OCI-LY1 (cell line): ENCODE data around the gene WNT2B.
"Not testable (repeated sequence)": the region's sequence is repeated elsewhere in the genome, so short reads cannot be mapped to it uniquely, and the experiment has no call there.

ENCODE experiments used
- H2AFZ ChIP-seq: fragments of 200-600 bp; sonication (generic), shearing (Covaris generic); 2 replicates; pipeline ENCODE4 v1.6.0; 2014; ENCODE audit warnings: antibody characterized with exemption, mild to moderate bottlenecking, low read length
- H3F3A ChIP-seq: fragments of 200-600 bp; sonication (generic), shearing (Covaris generic); 2 replicates; pipeline ENCODE4 v1.6.0; 2014; ENCODE audit warnings: mild to moderate bottlenecking, antibody characterized with exemption, low read length, moderate library complexity; ENCODE audit not compliant: insufficient read depth
- H3K27ac ChIP-seq: fragments of 200-600 bp; sonication (generic); 2 replicates; pipeline ENCODE4 v1.5.1; 2014; ENCODE audit warnings: low read length, mixed run types, mild to moderate bottlenecking, low read depth; ENCODE audit not compliant: poor library complexity, severe bottlenecking
- H3K27me3 ChIP-seq: fragments of 200-600 bp; sonication (generic); 2 replicates; pipeline ENCODE4 v1.6.0; 2014; ENCODE audit warnings: antibody characterized with exemption, mild to moderate bottlenecking, low read length, moderate library complexity; ENCODE audit not compliant: insufficient read depth
- H3K36me3 ChIP-seq: fragments of 200-600 bp; sonication (generic); 2 replicates; pipeline ENCODE4 v1.6.1; 2014; ENCODE audit warnings: mild to moderate bottlenecking, antibody characterized with exemption, low read length, moderate library complexity, mixed read lengths; ENCODE audit not compliant: insufficient read depth
- H3K4me1 ChIP-seq: fragments of 200-600 bp; sonication (generic); 2 replicates; pipeline ENCODE4 v1.5.1; 2014; ENCODE audit warnings: mild to moderate bottlenecking, low read length, moderate library complexity; ENCODE audit not compliant: insufficient read depth, severe bottlenecking
- H3K4me2 ChIP-seq: fragments of 200-600 bp; sonication (generic), shearing (Covaris generic); 2 replicates; pipeline ENCODE4 v1.6.1; 2014; ENCODE audit warnings: low read length
- H3K4me3 ChIP-seq: fragments of 200-600 bp; sonication (generic); 2 replicates; pipeline ENCODE4 v1.5.1; 2014; ENCODE audit warnings: low read length, low read depth, mild to moderate bottlenecking, mixed read lengths; ENCODE audit not compliant: poor library complexity, severe bottlenecking
- H3K79me2 ChIP-seq: fragments of 200-600 bp; shearing (Covaris generic); 2 replicates; pipeline ENCODE4 v1.6.1; 2016; ENCODE audit warnings: mixed run types, low read length, mixed read lengths; ENCODE audit not compliant: insufficient read depth
- H3K9ac ChIP-seq: fragments of 200-600 bp; sonication (generic), shearing (Covaris generic); 2 replicates; pipeline ENCODE4 v1.6.1; 2014; ENCODE audit warnings: mild to moderate bottlenecking, low read length, mixed read lengths
- H3K9me2 ChIP-seq: fragments of 200-600 bp; sonication (generic), shearing (Covaris generic); 2 replicates; pipeline ENCODE4 v1.6.1; 2014; ENCODE audit warnings: low read depth, mild to moderate bottlenecking, low read length, mixed read lengths
- H3K9me3 ChIP-seq: fragments of 200-600 bp; shearing (Covaris generic); 2 replicates; pipeline ENCODE4 v1.6.1; 2014; ENCODE audit warnings: low read length, mixed read lengths
- H4K20me1 ChIP-seq: fragments of 200-600 bp; sonication (generic), shearing (Covaris generic); 2 replicates; pipeline ENCODE4 v1.6.0; 2016; ENCODE audit warnings: mild to moderate bottlenecking, low read length; ENCODE audit not compliant: insufficient read depth
- CTCF ChIP-seq: fragments of 200-600 bp; sonication (generic), shearing (Covaris generic); IDR thresholded peaks from 2 replicates; pipeline ENCODE4 v1.5.1; 2017; ENCODE audit warnings: mild to moderate bottlenecking, antibody characterized with exemption, low read length, moderate library complexity, mixed read lengths
- EZH2 ChIP-seq: fragments of 200-600 bp; sonication (generic), shearing (Covaris generic); IDR thresholded peaks from 2 replicates; pipeline ENCODE4 v1.8.0; 2017; ENCODE audit warnings: borderline replicate concordance, mixed run types, mild to moderate bottlenecking, antibody characterized with exemption, low read length, moderate library complexity, mixed read lengths

WNT2B gene

GRCh38 chr1:112477550-112477949 lies 31.2 kb upstream of the WNT2B start:
- H3F3A ChIP-seq, result no peaks in the 10 kb centered on the region
- H3K4me3 ChIP-seq, result no peak overlapping the region
- no peaks in the 10 kb centered on the region for H3K4me1 ChIP-seq
- no peak overlapping the region for H3K27ac ChIP-seq
- no peak for TF ChIP-seq EZH2
- TF ChIP-seq CTCF, result no peak
- no peaks in the 10 kb centered on the region for H3K79me2 ChIP-seq
- no peaks in the 10 kb centered on the region for H3K9me3 ChIP-seq
- H3K9me2 ChIP-seq, result no peaks in the 10 kb centered on the region
- no peak overlapping the region for H3K4me2 ChIP-seq
- H3K27me3 ChIP-seq, result no peaks in the 10 kb centered on the region
- no peak overlapping the region for H2AFZ ChIP-seq
- H3K36me3 ChIP-seq, result no peaks in the 10 kb centered on the region
- no peak overlapping the region for H3K9ac ChIP-seq
- no peaks in the 10 kb centered on the region for H4K20me1 ChIP-seq

- no peak overlapping the region for H3K27ac ChIP-seq
- H3K36me3 ChIP-seq, result no peaks in the 10 kb centered on the region
- TF ChIP-seq EZH2 (no peak), CTCF (no peak)
- H3K4me3 ChIP-seq, result no peak overlapping the region
- H4K20me1 ChIP-seq, result no peaks in the 10 kb centered on the region
- H3K27me3 ChIP-seq, result no peaks in the 10 kb centered on the region
- H3K9ac ChIP-seq, result no peak overlapping the region
- H3F3A ChIP-seq, result no peaks in the 10 kb centered on the region
- no peaks in the 10 kb centered on the region for H3K9me3 ChIP-seq
- H3K4me2 ChIP-seq, result no peak overlapping the region
- H3K79me2 ChIP-seq, result no peaks in the 10 kb centered on the region
- no peaks in the 10 kb centered on the region for H3K9me2 ChIP-seq
- H3K4me1 ChIP-seq, result no peaks in the 10 kb centered on the region
- H2AFZ ChIP-seq, result no peak overlapping the region
Measured at GRCh38 chr1:112478314-112478713, 30.5 kb upstream of the WNT2B start.

GRCh38 chr1:112486063-112486462 lies 22.7 kb upstream of the WNT2B start:
- H3K79me2 ChIP-seq, H3K27ac ChIP-seq, H3F3A ChIP-seq, H3K4me2 ChIP-seq, H3K9ac ChIP-seq, H3K36me3 ChIP-seq, H3K4me1 ChIP-seq, H2AFZ ChIP-seq, H3K9me2 ChIP-seq, H3K4me3 ChIP-seq, H3K27me3 ChIP-seq, H4K20me1 ChIP-seq, H3K9me3 ChIP-seq: not testable (repeated sequence)

- H3K27me3 ChIP-seq, H3K36me3 ChIP-seq, H3K4me3 ChIP-seq, H3K9ac ChIP-seq, H3K27ac ChIP-seq, H3K9me3 ChIP-seq, H3F3A ChIP-seq, H3K4me1 ChIP-seq, H2AFZ ChIP-seq, H3K79me2 ChIP-seq, H3K4me2 ChIP-seq, H4K20me1 ChIP-seq, H3K9me2 ChIP-seq: not testable (repeated sequence)
Measured at GRCh38 chr1:112487686-112488085, 21.1 kb upstream of the WNT2B start.
